CD1c-positive myeloid dendritic cell (primary cell): ENCODE measurements around the gene RAD51C.
"Not testable (repeated sequence)": the region's sequence is repeated elsewhere in the genome, so short reads cannot be mapped to it uniquely, and the experiment has no call there.

Source experiments
- DNase-seq: peaks from one replicate; pipeline ENCODE4 v3.0.0-alpha.2; 2016; ENCODE audit errors: extremely low spot score

Gene RAD51C

GRCh38 chr17:58684003-58684402, 8.4 kb upstream of the RAD51C start:
- no peak for DNase-seq

GRCh38 chr17:58684462-58684861, 7.9 kb upstream of the RAD51C start:
- DNase-seq: not testable (repeated sequence)

- no peak for DNase-seq
Measured at GRCh38 chr17:58686980-58687379, 5.4 kb upstream of the RAD51C start.

- DNase-seq: no peak
Measured at GRCh38 chr17:58688521-58688920, 3.9 kb upstream of the RAD51C start.

GRCh38 chr17:58690033-58690432, 2.4 kb upstream of the RAD51C start:
- DNase-seq: not testable (repeated sequence)

- no peak for DNase-seq
Measured at GRCh38 chr17:58691701-58692238, 632 bp upstream of the RAD51C start, which contains the start of gene TEX14. Gene TEX14, minus strand, starts transcription at chr17:58692045. Its CDS starts 40,044 bp downstream, at chr17:58652001.

GRCh38 chr17:58693208-58693607, 806 bp downstream of the RAD51C start:
- peak; percentile 19 for DNase-seq

- no peak for DNase-seq
Measured at GRCh38 chr17:58693751-58694150, 1.3 kb downstream of the RAD51C start.

GRCh38 chr17:58694302-58694701, 1.9 kb downstream of the RAD51C start:
- no peak for DNase-seq

- no peak for DNase-seq
Measured at GRCh38 chr17:58694826-58695225, 2.4 kb downstream of the RAD51C start.

- DNase-seq: no peak
Measured at GRCh38 chr17:58699771-58700170, 7.4 kb downstream of the RAD51C start.

- DNase-seq: no peak
Measured at GRCh38 chr17:58702045-58702476, 9.7 kb downstream of the RAD51C start.

GRCh38 chr17:58702708-58703107, 10.3 kb downstream of the RAD51C start:
- no peak for DNase-seq

GRCh38 chr17:58703137-58703915, 10.9 kb downstream of the RAD51C start:
- DNase-seq: no peak

- DNase-seq: no peak
Measured at GRCh38 chr17:58703916-58704286, 11.5 kb downstream of the RAD51C start.

GRCh38 chr17:58706351-58707140, 14.1 kb downstream of the RAD51C start:
- DNase-seq: no peak

- DNase-seq: peak; percentile 81
Measured at GRCh38 chr17:58710948-58711552, 18.6 kb downstream of the RAD51C start.

GRCh38 chr17:58722274-58722673, 29.9 kb downstream of the RAD51C start:
- no peak for DNase-seq

- DNase-seq: no peak
Measured at GRCh38 chr17:58722696-58723095, 30.3 kb downstream of the RAD51C start.

GRCh38 chr17:58728798-58729197, 36.4 kb downstream of the RAD51C start:
- DNase-seq: no peak

GRCh38 chr17:58730937-58731336, 38.5 kb downstream of the RAD51C start:
- no peak for DNase-seq

- DNase-seq: no peak
Measured at GRCh38 chr17:58734040-58734439, 41.6 kb downstream of the RAD51C start.
